C4-2B (cell line): Measurements from ENCODE around the gene CLMN.

Experiments used
- ZFX ChIP-seq: fragments of 450-650 bp; IDR thresholded peaks from 2 replicates; pipeline ENCODE4 v1.6.1; 2017
- TF ChIP-seq, protein P1 (sequence below): fragments of 450-650 bp; conservative IDR thresholded peaks from 2 replicates; pipeline ENCODE4 v1.5.1; 2017; ENCODE audit warnings: mild to moderate bottlenecking

- TF ChIP-seq, protein P1, sequence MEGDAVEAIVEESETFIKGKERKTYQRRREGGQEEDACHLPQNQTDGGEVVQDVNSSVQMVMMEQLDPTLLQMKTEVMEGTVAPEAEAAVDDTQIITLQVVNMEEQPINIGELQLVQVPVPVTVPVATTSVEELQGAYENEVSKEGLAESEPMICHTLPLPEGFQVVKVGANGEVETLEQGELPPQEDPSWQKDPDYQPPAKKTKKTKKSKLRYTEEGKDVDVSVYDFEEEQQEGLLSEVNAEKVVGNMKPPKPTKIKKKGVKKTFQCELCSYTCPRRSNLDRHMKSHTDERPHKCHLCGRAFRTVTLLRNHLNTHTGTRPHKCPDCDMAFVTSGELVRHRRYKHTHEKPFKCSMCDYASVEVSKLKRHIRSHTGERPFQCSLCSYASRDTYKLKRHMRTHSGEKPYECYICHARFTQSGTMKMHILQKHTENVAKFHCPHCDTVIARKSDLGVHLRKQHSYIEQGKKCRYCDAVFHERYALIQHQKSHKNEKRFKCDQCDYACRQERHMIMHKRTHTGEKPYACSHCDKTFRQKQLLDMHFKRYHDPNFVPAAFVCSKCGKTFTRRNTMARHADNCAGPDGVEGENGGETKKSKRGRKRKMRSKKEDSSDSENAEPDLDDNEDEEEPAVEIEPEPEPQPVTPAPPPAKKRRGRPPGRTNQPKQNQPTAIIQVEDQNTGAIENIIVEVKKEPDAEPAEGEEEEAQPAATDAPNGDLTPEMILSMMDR = no peak
- TF ChIP-seq ZFX = no peak
Observed at GRCh38 chr14:95150910-95151309, 168.8 kb downstream of the CLMN start.
